ENCODE results near the gene LCNL1.

GRCh38 chr9:136977223-136977622 lies 5.6 kb upstream of the LCNL1 start, which contains the start of gene PTGDS:
- TF ChIP-seq CTCF (IDR thresholded peaks at IDR 0.05; ENCODE audit: low read depth, low read length, missing input control): no peak
- no peak for TF ChIP-seq TAF1 (conservative IDR thresholded peaks at IDR 0.05)
- TF ChIP-seq YY1 (IDR thresholded peaks at IDR 0.05): no peak
